ENCODE data around the gene ATG13. TPM values are rescaled to one million over a fixed set of nuclear protein-coding genes. Genes with fewer than 3 reads are reported as not detected.

The ATG13 gene
- polyA plus RNA-seq, 6 donors from 2014 or later = 43.3 to 70.8 (median 56.3) TPM

GRCh38 chr11:46597155-46597554 lies 20.2 kb upstream of the ATG13 start:
- H3K36me3 Mint-ChIP-seq = no peaks in the 10 kb centered on the region
- DNase-seq (no peak), ATAC-seq (ENCODE audit: low read depth in 2 of 2) (no peak)
- H3K4me3 Mint-ChIP-seq = peak overlapping the region in 1 of 8 donors; percentile 46
- no peak overlapping the region for H3K27ac Mint-ChIP-seq
- H3K4me1 Mint-ChIP-seq = peaks cover 18 to 24% (median 20%) of the 10 kb centered on the region in 3 donors
- H3K9me3 Mint-ChIP-seq = no peaks in the 10 kb centered on the region
- H3K27me3 Mint-ChIP-seq = no peaks in the 10 kb centered on the region

- no peak for DNase-seq
- Mint-ChIP-seq H3K27ac (peak overlapping the region in 1 of 6 donors; percentile 61), H3K9me3 (no peaks in the 10 kb centered on the region), H3K27me3 (no peaks in the 10 kb centered on the region), H3K4me3 (peak overlapping the region in 1 of 8 donors; percentile 46), H3K36me3 (no peaks in the 10 kb centered on the region), H3K4me1 (peaks cover 13 to 18% (median 17%) of the 10 kb centered on the region in 3 donors)
- ATAC-seq (ENCODE audit: low read depth in 2 of 2) = no peak
Observed at GRCh38 chr11:46597609-46598219, 19.6 kb upstream of the ATG13 start.

GRCh38 chr11:46599340-46600193 lies 17.8 kb upstream of the ATG13 start:
- Mint-ChIP-seq H3K27ac (peak overlapping the region in 1 of 6 donors; percentile 59), H3K36me3 (peaks cover 7 to 10% of the 10 kb centered on the region in 2 donors), H3K4me1 (peaks cover 9 to 13% (median 13%) of the 10 kb centered on the region in 3 donors)

GRCh38 chr11:46600194-46600960 lies 17.0 kb upstream of the ATG13 start:
- H3K4me3 Mint-ChIP-seq = no peak overlapping the region
- no peak for ATAC-seq (ENCODE audit: low read depth in 2 of 2)
- peaks cover 9 to 15% (median 13%) of the 10 kb centered on the region in 3 donors for H3K4me1 Mint-ChIP-seq
- no peaks in the 10 kb centered on the region for H3K27me3 Mint-ChIP-seq
- H3K27ac Mint-ChIP-seq = peak overlapping the region in 2 of 6 donors; percentile 14 to 68
- H3K9me3 Mint-ChIP-seq = peaks cover 5 to 11% (median 8%) of the 10 kb centered on the region in 7 donors
- no peak for DNase-seq
- peaks cover 7 to 10% of the 10 kb centered on the region in 2 donors for H3K36me3 Mint-ChIP-seq

More at GRCh38 chr11:46599340-46600193, 17.8 kb upstream of the ATG13 start:
- no peak for ATAC-seq (ENCODE audit: low read depth in 2 of 2)
- peak overlapping the region in 1 of 8 donors; percentile 63 for H3K4me3 Mint-ChIP-seq
- peaks cover 5 to 11% (median 8%) of the 10 kb centered on the region in 7 donors for H3K9me3 Mint-ChIP-seq
- H3K27me3 Mint-ChIP-seq = no peaks in the 10 kb centered on the region
- no peak for DNase-seq

- peaks cover 9 to 15% (median 13%) of the 10 kb centered on the region in 3 donors for H3K4me1 Mint-ChIP-seq
- DNase-seq (no peak), ATAC-seq (ENCODE audit: low read depth in 2 of 2) (no peak)
- H3K9me3 Mint-ChIP-seq = peaks cover 5 to 11% (median 8%) of the 10 kb centered on the region in 7 donors
- H3K36me3 Mint-ChIP-seq = peaks cover 7 to 10% of the 10 kb centered on the region in 2 donors
- no peak overlapping the region for H3K27ac Mint-ChIP-seq
- H3K4me3 Mint-ChIP-seq = no peak overlapping the region
- no peaks in the 10 kb centered on the region for H3K27me3 Mint-ChIP-seq
Observed at GRCh38 chr11:46601129-46601528, 16.2 kb upstream of the ATG13 start.

- peak; percentile 61 to 79 for ATAC-seq (ENCODE audit: low read depth in 2 of 2)
- peak; percentile 23 for DNase-seq
- peak overlapping the region in 5 of 6 donors; percentile 1 to 82 (median 42) for H3K27ac Mint-ChIP-seq
Observed at GRCh38 chr11:46603704-46604308, 13.5 kb upstream of the ATG13 start.

DNA sequence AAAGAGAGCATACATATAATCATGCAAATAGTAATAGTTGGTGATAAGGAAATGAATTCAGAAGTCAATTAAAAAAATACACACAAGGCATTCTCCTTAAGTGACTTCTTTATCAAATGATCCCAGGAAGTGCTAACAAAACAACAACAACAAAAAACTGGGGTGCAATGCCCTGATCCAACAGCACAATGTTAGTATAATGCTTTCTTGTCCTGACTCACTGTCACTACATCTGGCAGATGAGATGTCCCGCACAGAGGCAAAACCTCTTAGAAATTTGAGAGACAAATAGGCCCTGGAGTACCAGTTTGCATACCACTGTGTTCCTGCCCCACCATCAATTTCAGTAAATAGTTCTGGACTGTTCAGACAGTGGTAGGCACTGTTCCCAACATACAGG lies 12.6 kb upstream of the ATG13 start:
- peaks cover 5 to 11% (median 8%) of the 10 kb centered on the region in 7 donors for H3K9me3 Mint-ChIP-seq
- H3K4me3 Mint-ChIP-seq = no peak overlapping the region
- H3K36me3 Mint-ChIP-seq = peaks cover 7 to 10% of the 10 kb centered on the region in 2 donors
- DNase-seq = no peak
- no peak for ATAC-seq (ENCODE audit: low read depth in 2 of 2)
- H3K4me1 Mint-ChIP-seq = peaks cover 9 to 15% (median 13%) of the 10 kb centered on the region in 3 donors
- no peak overlapping the region for H3K27ac Mint-ChIP-seq
- no peaks in the 10 kb centered on the region for H3K27me3 Mint-ChIP-seq

More at GRCh38 chr11:46603704-46604308, 13.5 kb upstream of the ATG13 start:
- H3K4me1 Mint-ChIP-seq = peaks cover 9 to 15% (median 13%) of the 10 kb centered on the region in 3 donors
- peak overlapping the region in 5 of 8 donors; percentile 13 to 75 (median 47) for H3K4me3 Mint-ChIP-seq
- no peaks in the 10 kb centered on the region for H3K27me3 Mint-ChIP-seq
- peaks cover 5 to 11% (median 8%) of the 10 kb centered on the region in 7 donors for H3K9me3 Mint-ChIP-seq
- peaks cover 7 to 10% of the 10 kb centered on the region in 2 donors for H3K36me3 Mint-ChIP-seq

DNA sequence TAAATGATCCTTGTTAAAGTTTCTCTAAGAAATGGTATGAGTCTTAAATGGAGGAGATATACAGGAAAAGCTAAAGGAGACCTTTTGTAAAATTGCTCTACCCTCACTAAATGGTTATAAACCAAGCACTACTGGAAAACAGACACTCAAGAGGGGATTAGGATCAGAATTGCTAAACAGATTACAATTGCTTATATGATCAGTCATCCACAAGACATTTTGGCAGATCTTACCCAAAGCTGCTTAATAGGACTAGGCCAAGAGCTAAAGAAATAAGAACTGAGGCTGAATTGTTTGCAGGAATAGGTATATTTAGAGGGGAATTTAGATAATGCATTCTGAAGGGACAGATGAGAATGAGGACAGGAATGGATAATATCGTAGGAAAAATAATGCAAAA lies 9.8 kb upstream of the ATG13 start:
- no peaks in the 10 kb centered on the region for H3K27me3 Mint-ChIP-seq
- no peak overlapping the region for H3K27ac Mint-ChIP-seq
- ATAC-seq (ENCODE audit: low read depth in 2 of 2) = no peak
- DNase-seq = no peak
- H3K4me1 Mint-ChIP-seq = peaks cover 8 to 15% (median 9%) of the 10 kb centered on the region in 3 donors
- H3K4me3 Mint-ChIP-seq = no peak overlapping the region
- H3K36me3 Mint-ChIP-seq = peaks cover 7 to 10% of the 10 kb centered on the region in 2 donors
- H3K9me3 Mint-ChIP-seq = peaks cover 5 to 11% (median 8%) of the 10 kb centered on the region in 7 donors

DNA sequence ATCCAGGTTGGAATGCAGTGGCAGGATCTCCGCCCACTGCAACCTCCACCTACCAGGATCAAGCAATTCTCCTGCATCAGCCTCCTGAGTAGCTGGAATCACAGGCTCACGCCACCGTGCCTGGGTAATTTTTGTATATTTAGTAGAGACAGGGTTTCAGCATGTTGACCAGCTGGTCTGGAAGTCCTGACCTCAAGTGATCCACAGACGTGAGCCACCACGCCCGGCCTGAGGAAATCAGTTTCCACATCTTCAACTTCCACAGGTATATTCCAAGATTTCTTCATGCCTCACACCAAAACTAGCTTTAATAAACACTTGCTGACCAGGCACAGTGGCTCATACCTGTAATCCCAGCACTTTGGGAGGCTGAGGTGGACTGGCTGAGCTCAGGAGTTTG lies 8.0 kb upstream of the ATG13 start:
- ATAC-seq (ENCODE audit: low read depth in 2 of 2) (no peak), DNase-seq (no peak)
- Mint-ChIP-seq H3K27ac (no peak overlapping the region), H3K4me1 (peaks cover 0 to 7% (median 0%) of the 10 kb centered on the region in 3 donors), H3K4me3 (no peak overlapping the region), H3K27me3 (no peaks in the 10 kb centered on the region), H3K9me3 (peaks cover 0 to 4% (median 0%) of the 10 kb centered on the region in 7 donors), H3K36me3 (no peaks in the 10 kb centered on the region)

GRCh38 chr11:46611526-46612304 lies 5.6 kb upstream of the ATG13 start:
- ATAC-seq (ENCODE audit: low read depth in 2 of 2) (no peak), DNase-seq (no peak)
- Mint-ChIP-seq H3K27me3 (no peaks in the 10 kb centered on the region), H3K27ac (peak overlapping the region in 1 of 6 donors; percentile 47), H3K36me3 (no peaks in the 10 kb centered on the region), H3K4me1 (peaks cover 4 to 12% (median 5%) of the 10 kb centered on the region in 3 donors), H3K4me3 (no peak overlapping the region), H3K9me3 (no peaks in the 10 kb centered on the region)

DNA sequence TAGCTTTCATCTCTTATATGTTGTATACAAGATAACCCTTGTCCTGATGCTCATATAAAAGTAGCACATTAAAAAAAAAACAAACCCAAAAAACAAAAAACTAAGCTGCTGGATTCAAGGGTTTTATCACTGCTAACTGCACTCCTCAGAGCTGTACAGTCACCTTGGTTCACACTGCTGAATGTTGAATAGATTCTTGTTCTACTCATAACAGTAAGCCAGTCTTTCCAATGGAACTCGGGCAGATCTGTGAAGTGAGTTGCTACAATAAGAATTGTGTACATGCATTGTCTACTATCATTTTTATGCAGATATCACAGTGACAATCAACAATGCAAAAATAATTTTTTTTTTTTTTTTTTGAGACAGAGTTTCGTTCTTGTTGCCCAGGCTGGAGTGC lies 5.0 kb upstream of the ATG13 start:
- no peak overlapping the region for H3K27ac Mint-ChIP-seq
- ATAC-seq (ENCODE audit: low read depth in 2 of 2) (no peak), DNase-seq (no peak)
- H3K36me3 Mint-ChIP-seq = no peaks in the 10 kb centered on the region
- no peaks in the 10 kb centered on the region for H3K27me3 Mint-ChIP-seq
- no peak overlapping the region for H3K4me3 Mint-ChIP-seq
- no peaks in the 10 kb centered on the region for H3K9me3 Mint-ChIP-seq
- H3K4me1 Mint-ChIP-seq = peaks cover 7 to 14% (median 11%) of the 10 kb centered on the region in 3 donors

GRCh38 chr11:46615756-46616155 lies 1.6 kb upstream of the ATG13 start:
- Mint-ChIP-seq H3K9me3 (no peaks in the 10 kb centered on the region), H3K36me3 (no peaks in the 10 kb centered on the region), H3K4me1 (peaks cover 20 to 38% (median 26%) of the 10 kb centered on the region in 3 donors), H3K4me3 (peak overlapping the region in 6 of 8 donors; percentile 36 to 99 (median 96)), H3K27me3 (no peaks in the 10 kb centered on the region), H3K27ac (peak overlapping the region in 3 of 6 donors; percentile 4 to 100 (median 78))
- no peak for DNase-seq
- ATAC-seq (ENCODE audit: low read depth in 2 of 2) = no peak

Data from naive B cell (primary cell).